HK-2 (cell line): ENCODE results near the gene AFF3.

ENCODE experiments used
- DNase-seq: peaks from one replicate; pipeline ENCODE4 v3.0.0-alpha.2; 2018; ENCODE audit not compliant: unreplicated experiment

Gene AFF3

GRCh38 chr2:99607861-99608491 lies 534.4 kb downstream of the AFF3 start:
- no peak for DNase-seq

GRCh38 chr2:99607454-99607853 lies 534.9 kb downstream of the AFF3 start:
- no peak for DNase-seq

DNA sequence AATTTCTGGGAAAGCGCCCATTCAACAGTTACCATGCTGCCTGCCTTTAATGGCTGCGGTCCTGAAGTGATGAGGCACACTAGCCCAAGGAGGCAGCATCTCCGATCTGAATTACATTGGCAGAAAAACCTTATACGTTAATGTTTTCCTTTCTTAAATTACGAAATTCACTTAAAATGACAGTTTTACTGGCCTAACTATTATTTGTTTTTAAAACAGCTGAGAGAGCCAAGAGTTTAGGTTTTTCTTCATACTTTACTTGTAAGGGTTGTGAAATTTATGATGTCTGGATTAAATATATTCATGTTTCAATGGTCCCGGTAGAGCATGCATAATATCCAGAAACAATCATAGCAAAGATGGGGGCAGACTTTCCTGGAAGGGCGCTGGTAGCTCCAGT lies 537.4 kb downstream of the AFF3 start:
- no peak for DNase-seq

- peak; percentile 21 for DNase-seq
Observed at GRCh38 chr2:99602476-99602875, 539.9 kb downstream of the AFF3 start.

GRCh38 chr2:99600981-99601651 lies 541.3 kb downstream of the AFF3 start:
- DNase-seq: no peak

DNA sequence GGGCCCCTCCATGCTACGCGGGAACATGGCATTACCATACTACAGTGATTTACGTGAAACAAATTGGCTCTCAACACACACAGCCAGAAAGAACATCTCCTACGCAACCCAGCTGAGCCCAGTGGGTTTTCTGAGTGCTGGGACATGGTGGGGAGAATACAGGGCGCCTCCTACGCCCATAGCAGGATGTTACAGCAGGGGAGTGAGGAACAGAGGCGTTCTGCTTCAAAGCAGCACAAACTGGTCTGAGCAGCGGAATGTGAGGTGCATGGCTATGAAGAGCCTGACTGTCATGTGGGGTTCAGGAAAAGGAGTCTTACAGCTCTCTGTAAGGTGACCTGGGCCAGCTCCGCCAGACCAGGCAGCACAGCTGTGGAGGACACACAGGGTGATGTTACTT lies 543.9 kb downstream of the AFF3 start:
- no peak for DNase-seq

DNA sequence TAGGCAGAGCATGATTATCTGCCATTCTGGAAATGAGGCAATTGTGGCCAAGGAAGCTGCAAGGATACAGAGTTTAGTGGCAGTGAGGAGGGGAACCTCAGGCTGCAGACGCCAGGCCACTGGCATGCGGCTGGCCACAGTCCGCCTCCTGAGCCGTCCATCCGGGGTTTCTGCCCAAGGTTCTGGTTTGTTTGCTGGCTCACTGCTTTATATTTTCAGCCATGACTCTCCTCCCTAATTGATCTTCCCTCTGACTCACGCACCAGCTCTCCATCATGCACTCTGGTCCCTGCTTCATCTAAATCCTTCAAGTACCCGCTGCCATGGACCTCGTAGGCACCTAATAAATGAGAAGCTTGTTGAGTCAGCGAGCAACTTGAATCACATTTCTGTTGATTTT lies 544.8 kb downstream of the AFF3 start:
- DNase-seq: no peak

DNA sequence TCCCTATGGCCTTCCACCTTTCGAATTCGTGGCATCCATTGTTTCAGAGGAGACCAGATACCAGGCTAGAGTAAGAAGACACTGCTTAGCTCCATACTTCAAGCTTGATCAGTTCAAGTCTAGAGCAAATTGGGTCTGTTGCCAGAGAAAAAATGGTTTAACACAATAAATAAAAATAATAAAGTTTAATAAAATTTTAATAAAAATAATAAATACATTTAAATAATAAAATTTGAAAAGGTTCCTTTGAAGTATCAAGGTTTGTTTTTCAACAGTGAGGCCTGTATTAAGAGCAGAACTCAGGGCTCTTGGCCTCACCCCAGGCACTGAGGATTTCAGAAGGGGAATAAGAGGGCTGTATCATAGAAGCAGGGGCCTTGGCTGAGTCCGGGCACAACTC lies 547.0 kb downstream of the AFF3 start:
- DNase-seq: no peak

GRCh38 chr2:99593692-99594427 lies 548.5 kb downstream of the AFF3 start:
- DNase-seq: no peak

DNA sequence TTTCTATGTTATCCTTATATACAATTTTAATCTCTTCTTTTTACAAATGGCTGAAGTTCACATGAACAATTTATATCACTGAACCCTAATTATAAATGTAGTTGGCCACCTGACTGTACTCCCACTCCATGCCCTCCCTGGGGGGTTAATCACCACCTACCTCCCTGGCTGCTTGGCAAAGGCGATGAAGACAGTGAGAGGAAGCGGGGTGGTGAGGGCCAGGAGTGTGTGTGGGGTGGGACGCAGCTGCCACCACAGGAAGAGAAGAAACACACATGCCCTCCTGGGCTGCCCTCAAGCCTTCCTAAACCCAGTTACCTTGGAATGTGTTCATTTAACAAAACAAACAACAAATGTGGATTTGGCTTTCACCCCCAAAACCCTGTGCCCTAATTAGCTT lies 565.6 kb downstream of the AFF3 start:
- DNase-seq: no peak

DNA sequence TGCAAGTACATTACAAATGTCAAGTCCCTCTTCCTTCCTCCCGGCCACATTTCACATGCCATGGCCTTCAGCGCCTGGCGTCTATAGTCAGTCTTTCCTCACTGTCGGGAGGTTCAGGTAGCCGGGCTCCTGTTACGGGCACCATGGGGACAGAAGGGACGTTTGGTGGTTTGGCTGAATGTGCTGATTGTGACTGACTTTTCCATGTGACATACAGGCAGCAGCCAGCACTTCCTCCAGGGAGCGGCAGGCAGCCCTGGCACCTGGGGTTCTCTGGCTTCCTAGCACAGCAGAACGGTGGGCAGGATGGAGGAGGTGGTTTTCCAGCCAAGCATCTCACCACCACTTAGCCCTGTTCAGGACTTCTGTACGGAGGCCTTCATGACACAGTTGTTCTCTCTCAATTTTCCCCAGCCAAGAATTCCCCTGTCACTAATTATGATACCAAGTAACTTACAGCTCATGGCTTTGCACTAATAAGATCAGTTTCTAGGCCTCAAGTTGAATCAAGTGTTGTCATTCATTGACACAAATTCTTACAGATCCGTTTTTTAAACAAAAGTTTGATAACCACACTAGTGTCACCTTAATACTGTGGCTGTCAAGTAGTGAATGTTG lies 568.6 kb downstream of the AFF3 start:
- no peak for DNase-seq

DNA sequence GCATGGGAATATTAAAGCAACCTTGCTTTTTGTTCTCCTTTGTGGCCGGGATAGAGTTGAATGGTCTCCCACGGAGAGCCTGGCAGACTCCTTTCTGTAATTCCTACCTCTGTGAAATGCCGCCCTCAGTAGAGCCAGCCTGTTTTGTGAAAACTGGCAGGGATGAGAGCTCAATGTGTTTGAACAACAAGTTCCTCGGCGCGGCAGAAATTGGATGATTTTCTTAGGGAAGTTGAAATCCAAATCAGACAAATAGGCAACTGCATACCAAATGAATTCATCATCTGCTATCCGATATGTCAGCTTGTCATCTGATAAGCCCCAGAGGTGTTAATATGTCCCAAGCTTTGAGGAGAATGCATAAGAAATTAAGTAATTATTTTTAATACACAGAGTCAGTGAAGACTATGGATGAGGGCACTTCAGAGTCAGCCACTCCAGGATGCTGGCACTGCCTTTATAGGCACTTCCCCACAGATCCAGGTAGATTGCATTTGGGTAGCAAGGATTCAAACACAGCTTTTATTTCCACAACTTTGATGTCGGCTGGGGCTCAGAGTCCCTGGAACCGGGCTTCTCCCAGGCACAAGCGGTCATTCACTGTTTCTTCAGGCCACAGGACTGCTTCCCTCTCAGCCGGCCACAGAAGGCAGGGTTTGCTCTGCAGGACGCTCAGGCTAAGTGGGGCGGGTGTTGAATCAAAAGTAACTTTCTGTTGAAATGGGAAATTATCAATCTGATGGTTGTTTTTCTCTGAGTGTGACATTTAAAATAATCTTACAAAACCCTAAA lies 569.8 kb downstream of the AFF3 start:
- no peak for DNase-seq

DNA sequence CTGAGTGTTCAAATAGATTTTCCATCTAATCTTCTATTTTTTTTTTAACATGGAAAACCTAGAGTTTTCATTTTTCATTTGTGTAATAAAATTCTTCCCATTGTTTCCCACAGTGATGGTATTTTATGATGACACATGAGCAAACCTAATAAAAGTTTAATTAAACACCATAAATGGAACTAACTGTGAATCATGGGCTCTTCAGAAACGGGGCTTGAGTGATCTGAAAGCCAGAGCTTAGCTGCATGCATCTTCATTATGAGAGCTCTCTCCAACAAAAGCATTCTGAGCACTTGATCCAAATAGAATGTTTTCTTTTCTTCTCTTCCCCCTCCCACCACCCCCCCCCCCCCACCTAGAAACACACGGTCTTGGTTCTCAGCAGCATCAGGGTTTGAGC lies 570.4 kb downstream of the AFF3 start:
- no peak for DNase-seq

DNA sequence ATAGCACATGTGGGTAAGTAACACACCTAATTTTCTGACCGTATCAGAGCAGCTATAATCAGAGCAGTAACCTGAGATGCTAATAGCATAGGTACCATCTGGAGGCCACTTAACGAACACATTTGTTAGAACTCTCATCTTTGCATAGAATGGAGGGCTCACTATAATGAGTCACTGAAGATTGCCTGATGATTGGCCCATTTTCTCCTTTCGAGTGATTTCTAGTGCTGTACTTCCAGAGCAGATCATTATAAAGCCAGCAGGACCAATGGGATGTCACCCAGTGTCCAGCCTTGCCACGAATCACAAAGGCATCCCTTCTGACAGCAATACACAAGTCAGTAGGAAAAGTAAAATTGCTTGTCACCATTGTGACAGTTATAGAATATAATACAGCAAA lies 570.9 kb downstream of the AFF3 start:
- DNase-seq: no peak

GRCh38 chr2:99571021-99571420 lies 571.4 kb downstream of the AFF3 start:
- DNase-seq: no peak

- DNase-seq: no peak
Observed at GRCh38 chr2:99569386-99569785, 573.0 kb downstream of the AFF3 start.

GRCh38 chr2:99565227-99565626 lies 577.2 kb downstream of the AFF3 start:
- no peak for DNase-seq

DNA sequence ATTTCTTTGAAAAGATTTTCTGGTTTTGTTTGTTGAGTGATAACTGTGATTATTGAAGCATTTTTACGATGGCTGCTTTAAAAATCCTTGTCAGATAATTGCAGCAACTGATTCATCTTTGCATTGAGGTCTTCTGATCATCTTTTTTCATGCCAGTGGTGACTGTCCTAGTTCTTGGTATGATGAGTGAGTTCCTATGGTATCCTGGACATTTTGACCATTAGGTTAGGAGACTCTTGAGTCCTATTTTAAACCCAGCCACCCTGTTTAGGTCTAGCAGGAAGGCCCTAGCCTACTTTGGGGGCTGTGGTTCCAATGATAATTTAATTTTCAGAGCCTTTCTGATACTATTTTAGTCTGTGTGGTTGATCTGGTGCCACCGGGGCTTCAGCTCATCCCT lies 579.9 kb downstream of the AFF3 start:
- DNase-seq: no peak

GRCh38 chr2:99561804-99562203 lies 580.6 kb downstream of the AFF3 start:
- DNase-seq: no peak

- DNase-seq: peak; percentile 83
Observed at GRCh38 chr2:99559075-99559662, 583.2 kb downstream of the AFF3 start.

DNA sequence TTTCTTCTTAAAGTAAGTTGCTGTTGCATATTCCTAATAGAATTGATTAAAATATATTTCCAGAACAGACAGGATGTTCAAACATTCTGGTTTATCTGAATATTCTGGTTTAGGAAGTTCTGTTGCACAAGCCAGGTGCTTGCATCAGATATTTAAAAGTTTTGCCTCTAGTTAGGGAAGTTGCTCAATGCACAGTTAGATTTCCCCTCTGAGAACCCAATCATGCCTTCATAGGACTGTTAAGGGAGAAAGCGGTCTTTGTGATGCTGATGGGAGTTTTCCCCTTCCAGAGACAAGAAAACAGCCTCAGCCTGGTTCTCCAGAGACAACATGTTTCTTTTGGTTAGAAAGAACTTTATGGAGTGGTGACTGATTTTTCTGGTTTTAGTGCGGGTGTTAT lies 587.0 kb downstream of the AFF3 start:
- no peak for DNase-seq

DNA sequence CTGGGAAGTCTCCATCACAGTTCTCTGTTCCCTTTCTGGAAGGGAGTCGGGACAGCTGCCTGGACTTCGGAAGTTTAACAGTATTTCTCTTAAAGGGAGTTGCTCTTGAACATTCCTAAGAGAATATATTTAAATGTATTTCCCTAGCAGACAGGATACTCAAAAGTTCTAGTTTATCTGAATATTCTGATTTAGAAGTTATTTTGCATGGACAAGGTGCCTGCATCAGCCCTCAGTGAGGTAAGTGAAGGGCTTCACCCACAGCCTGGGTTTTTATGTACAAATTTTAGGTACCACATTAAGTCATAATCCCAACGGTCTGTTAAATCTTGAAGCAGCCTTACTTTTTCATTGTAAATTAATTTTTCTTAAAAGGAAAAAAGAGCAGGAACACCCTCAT lies 587.5 kb downstream of the AFF3 start:
- no peak for DNase-seq
